Liver (tissue), 2 donors: ENCODE measurements around the gene IQSEC3.

Experiments
- TAF1 ChIP-seq: conservative IDR thresholded peaks from 2 replicates; pipeline ENCODE4 v1.6.1; 2016; ENCODE audit warnings: antibody characterized with exemption, mild to moderate bottlenecking
- YY1 ChIP-seq: IDR thresholded peaks from 2 replicates; pipeline ENCODE4 v1.6.1; 2016; ENCODE audit warnings: antibody characterized with exemption, mild to moderate bottlenecking
- donor health status: healthy.

- TF ChIP-seq TAF1 (no peak), YY1 (no peak)
These were observed 115.9 kb downstream of the IQSEC3 start for GRCh38 chr12:182381-182892.
